Fibroblast of the aortic adventitia (primary cell): Measurements from ENCODE around the gene CEP104. TPM values are rescaled to one million over a fixed set of nuclear protein-coding genes. Genes with fewer than 3 reads are reported as not detected.

Experiments
- DNase-seq: peaks from one replicate; pipeline ENCODE4 v3.0.0-alpha.2; 2010; ENCODE audit warnings: low read depth
- H3K4me3 ChIP-seq: 2 replicates; pipeline ENCODE4 v1.5.1; 2011; ENCODE audit warnings: low read depth, mild to moderate bottlenecking, control low read depth, low read length, moderate library complexity
- total RNA-seq: library from RNA; depleted of rRNA; stranded (reverse); fragments of >200 nt; gene quantifications from 2 replicates; pipeline ENCODE4 v1.2.3, GENCODE V29; 2012; ENCODE audit warnings: low replicate concordance
- TF ChIP-seq, protein P1 (sequence below): IDR thresholded peaks from 2 replicates; pipeline ENCODE4 v1.5.1; 2011; ENCODE audit warnings: mild to moderate bottlenecking, low read length, control low read depth, inconsistent platforms; ENCODE audit not compliant: insufficient read depth

CEP104 gene
- total RNA-seq: 16.9 and 24.9 TPM in 2 replicates

- DNase-seq: peak; percentile 71
- TF ChIP-seq, protein P1, sequence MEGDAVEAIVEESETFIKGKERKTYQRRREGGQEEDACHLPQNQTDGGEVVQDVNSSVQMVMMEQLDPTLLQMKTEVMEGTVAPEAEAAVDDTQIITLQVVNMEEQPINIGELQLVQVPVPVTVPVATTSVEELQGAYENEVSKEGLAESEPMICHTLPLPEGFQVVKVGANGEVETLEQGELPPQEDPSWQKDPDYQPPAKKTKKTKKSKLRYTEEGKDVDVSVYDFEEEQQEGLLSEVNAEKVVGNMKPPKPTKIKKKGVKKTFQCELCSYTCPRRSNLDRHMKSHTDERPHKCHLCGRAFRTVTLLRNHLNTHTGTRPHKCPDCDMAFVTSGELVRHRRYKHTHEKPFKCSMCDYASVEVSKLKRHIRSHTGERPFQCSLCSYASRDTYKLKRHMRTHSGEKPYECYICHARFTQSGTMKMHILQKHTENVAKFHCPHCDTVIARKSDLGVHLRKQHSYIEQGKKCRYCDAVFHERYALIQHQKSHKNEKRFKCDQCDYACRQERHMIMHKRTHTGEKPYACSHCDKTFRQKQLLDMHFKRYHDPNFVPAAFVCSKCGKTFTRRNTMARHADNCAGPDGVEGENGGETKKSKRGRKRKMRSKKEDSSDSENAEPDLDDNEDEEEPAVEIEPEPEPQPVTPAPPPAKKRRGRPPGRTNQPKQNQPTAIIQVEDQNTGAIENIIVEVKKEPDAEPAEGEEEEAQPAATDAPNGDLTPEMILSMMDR: no peak
- H3K4me3 ChIP-seq: peak within 1 kb of the TSS; percentile 98
Observed at GRCh38 chr1:3856923-3857790, at the start of gene CEP104, which contains the start of gene DFFB. Gene CEP104 (minus strand): TSS chr1:3857211. CDS start chr1:3852407, 4,804 bp downstream. Gene DFFB (plus strand): TSS chr1:3857476. CDS start chr1:3857604, 128 bp downstream.

DNA sequence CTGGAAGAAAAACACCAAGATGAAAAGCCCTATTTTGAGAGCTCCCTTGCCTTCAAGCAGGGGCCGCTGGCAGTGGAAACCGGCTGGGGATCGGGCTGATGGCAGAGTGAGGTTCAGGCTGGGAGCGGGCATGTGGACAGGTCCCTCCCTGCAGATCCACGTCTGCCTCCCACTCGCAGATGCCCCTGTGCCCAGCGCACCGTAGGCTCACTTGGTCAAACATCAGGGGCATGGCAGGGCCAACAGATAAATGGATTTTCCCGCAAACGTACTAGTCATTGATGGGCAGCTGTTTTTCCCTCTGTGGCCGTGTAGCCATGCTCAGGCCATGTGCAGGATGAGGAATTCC is 49.6 kb upstream of the CEP104 start:
- TF ChIP-seq, protein P1: no peak
- no peak for DNase-seq
- no peak overlapping the region for H3K4me3 ChIP-seq

- TF ChIP-seq, protein P1: no peak
- no peak for DNase-seq
- no peak overlapping the region for H3K4me3 ChIP-seq
Observed at GRCh38 chr1:3905953-3906671, 49.1 kb upstream of the CEP104 start.

DNA sequence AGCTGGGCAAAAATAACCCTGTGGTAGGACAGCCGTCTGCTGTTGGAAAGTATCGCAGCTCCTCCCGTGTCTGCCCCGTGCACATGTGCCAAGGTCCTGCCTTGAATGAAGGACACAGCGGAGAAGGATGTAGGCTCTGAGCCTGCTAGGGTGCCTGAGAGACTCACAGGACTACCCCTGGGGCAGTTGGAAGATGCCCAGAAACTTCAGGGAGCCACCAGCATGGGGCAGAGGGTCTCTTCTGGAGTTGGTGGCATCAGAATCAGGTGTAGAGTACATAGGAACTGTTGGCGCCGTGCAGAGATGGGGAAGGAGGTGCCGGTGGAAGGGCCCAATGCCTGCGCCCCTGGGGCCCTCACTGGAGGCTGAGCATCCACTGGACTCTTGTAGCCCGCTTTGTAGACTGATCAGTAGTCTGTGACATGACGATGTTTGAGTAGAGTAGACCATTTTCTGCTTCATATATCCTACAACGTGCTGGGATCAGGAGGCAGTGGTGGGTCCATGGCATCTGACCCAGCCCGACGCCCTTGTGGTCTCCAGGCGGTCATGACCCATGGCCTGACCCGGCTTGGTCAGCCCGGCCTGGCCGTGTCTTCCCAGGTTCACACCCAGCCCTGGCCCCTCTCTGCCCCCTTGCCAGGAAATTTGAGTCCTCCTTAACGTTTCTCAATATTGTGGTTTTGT is 48.4 kb upstream of the CEP104 start:
- TF ChIP-seq, protein P1: no peak
- H3K4me3 ChIP-seq: no peak overlapping the region
- DNase-seq: no peak

DNA sequence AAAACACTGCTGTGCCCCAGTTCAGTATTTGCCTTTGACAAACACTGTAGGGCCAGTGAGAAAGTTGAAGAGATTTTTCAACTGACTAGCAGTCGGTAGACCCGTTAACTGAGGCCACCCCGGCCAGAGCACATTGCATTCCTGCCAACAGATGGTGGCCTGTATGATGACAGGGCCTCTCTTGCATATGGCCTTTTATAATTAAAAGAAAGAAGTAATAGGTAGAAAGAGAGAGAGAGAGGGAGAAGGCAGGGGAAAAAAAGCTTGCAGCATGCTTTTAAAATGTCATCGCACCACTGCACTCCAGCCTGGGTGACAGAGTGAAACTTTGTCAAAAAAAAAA is 47.8 kb upstream of the CEP104 start:
- no peak overlapping the region for H3K4me3 ChIP-seq
- no peak for DNase-seq
- TF ChIP-seq, protein P1: no peak

DNA sequence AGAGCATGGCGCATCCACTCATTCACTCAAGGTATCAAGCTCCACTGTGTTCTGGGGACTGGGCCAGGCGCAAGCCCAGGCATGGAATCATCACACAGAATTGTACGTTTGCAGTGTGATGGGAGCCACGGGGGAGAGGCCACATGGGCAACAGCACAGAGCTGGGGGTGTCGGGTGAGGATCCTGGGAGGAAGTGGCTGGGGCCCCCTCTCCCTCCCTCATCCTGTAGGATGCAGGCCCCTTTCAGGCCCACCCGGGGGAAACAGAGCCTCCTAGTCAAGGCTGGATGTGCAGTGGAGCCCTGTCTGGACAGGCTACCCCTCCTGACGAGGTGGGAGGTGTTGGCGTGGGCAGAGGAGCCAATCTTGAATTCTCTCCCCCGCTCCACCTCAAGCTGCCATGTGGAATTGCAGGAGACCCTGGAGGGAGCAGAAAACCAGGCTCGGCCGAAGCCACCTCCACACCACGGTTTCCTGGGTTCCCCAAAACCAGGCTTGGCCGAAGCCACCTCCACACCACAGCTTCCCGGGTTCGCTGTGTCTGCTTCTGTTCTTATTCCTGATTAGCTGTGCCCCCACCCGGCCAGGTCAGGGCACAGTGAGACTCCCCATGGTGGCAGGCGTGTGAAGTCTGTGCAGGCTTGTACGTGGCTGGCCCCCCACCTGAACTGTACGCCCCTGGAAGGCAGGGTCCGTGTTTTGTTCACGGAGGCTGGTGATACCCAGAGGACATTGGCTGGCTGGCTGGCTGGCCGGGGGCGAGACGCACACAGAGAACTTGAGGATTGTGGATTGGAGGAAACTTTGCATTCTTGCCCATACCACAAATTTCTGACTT is 47.2 kb upstream of the CEP104 start:
- DNase-seq: no peak
- H3K4me3 ChIP-seq: no peak overlapping the region
- TF ChIP-seq, protein P1: no peak
